Hematopoietic multipotent progenitor cell treated with erythropoietin and hydrocortisone succinate and interleukin-3 and kit ligand, for 4 days (in vitro differentiated cells): Measurements from ENCODE around the gene PARG.
"Not testable (repeated sequence)": the region's sequence is repeated elsewhere in the genome, so short reads cannot be mapped to it uniquely, and the experiment has no call there.

ENCODE experiments used
- DNase-seq: peaks from one replicate; pipeline ENCODE4 v3.0.0-alpha.2; 2015

Gene PARG

GRCh38 chr10:49819234-49819958, 122.4 kb downstream of the PARG start:
- DNase-seq = no peak

GRCh38 chr10:49817845-49818244, 124.0 kb downstream of the PARG start:
- DNase-seq = no peak

- DNase-seq = no peak
These were observed 137.8 kb downstream of the PARG start for GRCh38 chr10:49803988-49804387.

GRCh38 chr10:49798275-49798674, 143.6 kb downstream of the PARG start:
- DNase-seq = no peak

- DNase-seq = no peak
These were observed 150.7 kb downstream of the PARG start for GRCh38 chr10:49791100-49791499.

- no peak for DNase-seq
These were observed 157.1 kb downstream of the PARG start for GRCh38 chr10:49784681-49785080.

- DNase-seq = no peak
These were observed 158.2 kb downstream of the PARG start for GRCh38 chr10:49783645-49784044.

- no peak for DNase-seq
These were observed 160.6 kb downstream of the PARG start for GRCh38 chr10:49781247-49781646.

GRCh38 chr10:49778197-49778596, 163.6 kb downstream of the PARG start:
- DNase-seq = no peak

GRCh38 chr10:49776851-49777250, 165.0 kb downstream of the PARG start:
- DNase-seq = no peak

- DNase-seq = no peak
These were observed 166.8 kb downstream of the PARG start for GRCh38 chr10:49775014-49775413.

GRCh38 chr10:49772944-49773343, 168.9 kb downstream of the PARG start:
- DNase-seq = not testable (repeated sequence)

- not testable (repeated sequence) for DNase-seq
These were observed 170.8 kb downstream of the PARG start for GRCh38 chr10:49771046-49771445.

GRCh38 chr10:49769692-49770091, 172.1 kb downstream of the PARG start:
- no peak for DNase-seq

- no peak for DNase-seq
These were observed 173.1 kb downstream of the PARG start for GRCh38 chr10:49768731-49769130.

GRCh38 chr10:49768329-49768728, 173.5 kb downstream of the PARG start:
- DNase-seq = no peak
